SJSA1 (cell line): ENCODE data around the gene ANTKMT. TPM values are rescaled to one million over a fixed set of nuclear protein-coding genes. Genes with fewer than 3 reads are reported as not detected.

Source experiments
- DNase-seq, 2 experiments: peaks; one replicate each; pipeline ENCODE4 v3.0.0-alpha.2; 2015 to 2020; ENCODE audit warnings: low spot score in 2 of 2, low read depth in 1 of 2
- H3K27ac ChIP-seq: fragments of 250-450 bp; sonication (Bioruptor Pico); 2 replicates; pipeline ENCODE4 v1.5.1; 2020; ENCODE audit warnings: mild to moderate bottlenecking, moderate library complexity
- H3K27me3 ChIP-seq: fragments of 250-450 bp; sonication (Bioruptor Pico); replicated peaks from 2 replicates; pipeline ENCODE4 v1.5.1; 2020; ENCODE audit warnings: mild to moderate bottlenecking, moderate library complexity
- H3K36me3 ChIP-seq: fragments of 250-450 bp; sonication (Bioruptor Pico); 2 replicates; pipeline ENCODE4 v1.5.1; 2020; ENCODE audit warnings: mild to moderate bottlenecking
- H3K4me1 ChIP-seq: fragments of 250-450 bp; sonication (Bioruptor Pico); replicated peaks from 2 replicates; pipeline ENCODE4 v1.6.1; 2021; ENCODE audit warnings: mild to moderate bottlenecking
- H3K4me3 ChIP-seq: fragments of 250-450 bp; sonication (Bioruptor Pico); 2 replicates; pipeline ENCODE4 v1.5.1; 2020; ENCODE audit warnings: mild to moderate bottlenecking
- H3K9me3 ChIP-seq: fragments of 250-450 bp; sonication (Bioruptor Pico); replicated peaks from 2 replicates; pipeline ENCODE4 v1.5.1; 2020; ENCODE audit warnings: mild to moderate bottlenecking
- total RNA-seq: library from RNA; depleted of rRNA; stranded (reverse); fragments of >200 nt; shearing (Covaris generic); gene quantifications from 2 replicates; pipeline ENCODE4 v1.2.3, GENCODE V29; 2014

The ANTKMT gene
- total RNA-seq, 1 experiment from 2014 or later = 43.7 TPM

DNA sequence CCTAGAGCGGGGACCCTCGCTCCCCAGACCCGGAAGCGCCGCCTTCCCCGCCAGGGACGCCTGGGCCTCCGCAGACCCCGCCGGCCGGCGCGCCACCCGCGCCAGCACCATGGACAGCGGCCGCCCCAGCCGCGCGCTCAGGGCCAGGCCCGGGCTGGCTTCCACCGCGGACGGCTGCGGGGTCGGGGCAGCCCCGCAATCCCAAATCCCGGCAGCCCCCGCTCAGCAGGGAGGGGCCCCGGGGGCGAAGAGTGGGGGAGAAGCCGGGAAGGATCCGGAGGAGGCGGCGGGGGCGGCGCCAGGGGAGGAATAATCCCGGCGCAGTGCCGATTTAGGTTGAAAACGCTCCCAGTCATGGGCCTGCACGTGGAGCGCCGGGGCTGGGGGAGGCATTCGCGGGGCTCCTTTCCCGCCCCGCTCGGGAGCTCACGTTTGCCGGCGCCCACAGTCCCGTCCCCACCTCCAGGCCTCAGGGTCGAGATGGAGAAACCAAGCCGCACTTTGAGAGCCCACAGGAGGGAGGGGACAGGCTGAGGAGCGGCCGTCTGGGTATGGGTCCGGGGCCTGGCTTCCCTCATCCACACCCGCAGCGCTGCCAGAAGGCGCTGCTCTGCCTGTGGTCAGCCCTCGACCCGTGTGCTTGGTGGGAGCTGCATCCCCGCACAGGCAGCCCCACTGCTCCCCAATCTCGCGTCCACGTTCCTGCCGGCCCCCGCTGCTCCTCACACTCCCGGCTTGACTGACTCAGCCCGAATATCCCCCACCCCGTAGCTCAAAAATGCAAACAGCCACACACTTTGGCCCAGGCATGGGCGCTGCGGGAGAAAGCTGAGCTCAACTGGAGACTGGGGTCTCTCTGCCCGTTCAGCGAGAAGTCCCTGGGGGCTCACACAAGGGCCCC is 20.0 kb upstream of the ANTKMT start:
- peaks cover 76% of the 10 kb centered on the region for H3K27me3 ChIP-seq
- H3K27ac ChIP-seq = no peak overlapping the region
- no peaks in the 10 kb centered on the region for H3K9me3 ChIP-seq
- no peak for DNase-seq
- H3K4me3 ChIP-seq = no peak overlapping the region
- H3K36me3 ChIP-seq = no peaks in the 10 kb centered on the region
- H3K4me1 ChIP-seq = no peaks in the 10 kb centered on the region

GRCh38 chr16:702341-702740 is 18.6 kb upstream of the ANTKMT start:
- no peak for DNase-seq
- Histone ChIP-seq H3K9me3 (no peaks in the 10 kb centered on the region), H3K36me3 (no peaks in the 10 kb centered on the region), H3K4me1 (no peaks in the 10 kb centered on the region), H3K27ac (no peak overlapping the region), H3K27me3 (peaks cover 84% of the 10 kb centered on the region), H3K4me3 (no peak overlapping the region)

- H3K27ac ChIP-seq = no peak overlapping the region
- H3K9me3 ChIP-seq = no peaks in the 10 kb centered on the region
- DNase-seq = no peak
- H3K36me3 ChIP-seq = no peaks in the 10 kb centered on the region
- no peak overlapping the region for H3K4me3 ChIP-seq
- H3K4me1 ChIP-seq = no peaks in the 10 kb centered on the region
- H3K27me3 ChIP-seq = peaks cover 80% of the 10 kb centered on the region
These were observed 17.5 kb upstream of the ANTKMT start for GRCh38 chr16:703406-703805.

GRCh38 chr16:704047-704446 is 16.9 kb upstream of the ANTKMT start:
- H3K27me3 ChIP-seq = peaks cover 77% of the 10 kb centered on the region

DNA sequence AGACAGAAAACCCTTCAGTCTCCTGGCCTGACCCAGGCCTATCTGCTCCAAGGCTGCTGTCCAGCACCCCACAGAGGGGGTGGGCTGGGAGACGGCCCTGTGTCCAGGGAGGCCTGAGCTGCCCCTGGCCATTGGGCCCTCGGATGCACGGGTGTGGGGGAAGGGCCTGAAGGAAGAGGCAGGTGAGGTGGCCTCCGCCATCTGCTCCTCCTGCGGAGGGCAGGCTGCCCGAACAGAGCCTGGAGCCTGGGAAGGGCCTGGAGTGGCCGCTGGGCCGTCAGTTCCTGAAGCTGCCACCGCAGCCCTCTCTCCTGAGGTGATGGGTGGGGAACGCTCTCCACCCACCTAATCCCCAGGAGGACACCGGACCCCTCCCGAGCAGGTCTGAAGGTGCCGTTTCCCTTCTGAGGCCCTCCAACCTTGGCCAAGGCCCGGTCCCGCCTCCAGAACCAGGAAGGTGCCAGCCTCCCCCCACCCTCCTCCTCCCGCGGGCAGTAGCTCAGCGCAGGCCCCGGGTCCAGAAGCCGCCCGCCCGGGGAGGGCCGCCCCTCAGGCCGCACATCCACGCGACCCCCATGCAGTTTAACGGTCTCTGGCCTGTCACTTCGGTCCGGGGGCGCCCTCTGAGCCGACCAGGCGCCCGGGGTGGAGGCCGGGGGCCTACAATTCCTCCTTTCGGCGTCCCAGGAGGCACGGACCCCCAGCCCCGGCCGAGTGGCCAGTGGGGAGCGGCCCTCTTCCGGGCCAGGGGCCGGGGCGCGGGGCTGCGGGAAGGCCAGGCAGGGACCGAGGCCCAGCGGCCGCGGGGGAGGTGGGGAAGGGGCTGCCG is 16.2 kb upstream of the ANTKMT start:
- DNase-seq = no peak
- no peak overlapping the region for H3K27ac ChIP-seq
- no peaks in the 10 kb centered on the region for H3K36me3 ChIP-seq
- H3K9me3 ChIP-seq = no peaks in the 10 kb centered on the region
- peaks cover 77% of the 10 kb centered on the region for H3K27me3 ChIP-seq
- H3K4me3 ChIP-seq = no peak overlapping the region
- H3K4me1 ChIP-seq = peaks cover 2% of the 10 kb centered on the region

More at GRCh38 chr16:704047-704446, 16.9 kb upstream of the ANTKMT start:
- Histone ChIP-seq H3K27ac (no peak overlapping the region), H3K9me3 (no peaks in the 10 kb centered on the region), H3K4me3 (no peak overlapping the region), H3K36me3 (no peaks in the 10 kb centered on the region), H3K4me1 (no peaks in the 10 kb centered on the region)
- no peak for DNase-seq

DNA sequence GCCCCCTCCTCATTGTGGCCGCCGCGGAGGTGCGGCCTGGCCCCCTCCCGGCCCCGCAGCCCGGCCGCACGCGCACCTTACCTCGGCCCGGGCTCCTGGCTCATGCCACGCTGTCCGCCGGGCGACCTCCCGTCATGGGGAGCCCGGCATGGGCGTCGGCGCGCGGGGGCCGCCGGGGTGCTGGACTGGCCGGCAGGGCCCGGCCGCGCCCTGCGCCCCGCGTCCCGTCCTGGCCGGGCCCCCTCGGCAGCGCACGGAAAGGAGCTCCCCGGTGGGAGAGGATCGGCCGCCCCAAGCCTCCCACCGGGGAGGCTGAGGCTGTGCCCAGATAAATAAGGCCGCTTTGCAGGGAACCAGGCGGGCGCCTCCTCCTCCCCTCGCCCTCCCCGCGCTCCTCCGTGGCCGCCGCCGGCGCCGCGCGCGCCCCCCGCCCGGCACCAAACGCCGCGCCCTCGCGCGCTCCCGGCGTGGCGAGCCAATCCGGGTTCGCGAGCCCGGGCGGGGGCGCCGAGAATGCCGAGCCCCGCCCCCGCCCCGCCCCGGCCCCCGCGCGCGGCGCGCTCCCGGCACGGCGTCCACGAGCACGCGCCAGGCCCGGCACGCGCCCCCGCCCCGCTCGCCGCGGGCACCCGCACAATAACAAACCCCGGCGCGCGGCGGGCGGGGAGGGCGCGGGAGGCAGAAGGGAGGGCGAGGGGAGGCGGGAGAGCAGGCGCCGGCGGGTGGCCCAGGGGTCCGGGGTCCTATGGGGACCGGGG is 15.3 kb upstream of the ANTKMT start, which contains the start of gene FBXL16:
Gene FBXL16, minus strand, starts transcription at position 371 of the 758 bp plus-strand sequence. CDS start 8,396 bp downstream, outside the sequence.
- H3K4me3 ChIP-seq = no peak within 1 kb of the TSS
- H3K27ac ChIP-seq = no peak within 1 kb of the TSS
- H3K36me3 ChIP-seq = no peaks in the 10 kb centered on the region
- peaks cover 77% of the 10 kb centered on the region for H3K27me3 ChIP-seq
- DNase-seq = no peak
- H3K9me3 ChIP-seq = no peaks in the 10 kb centered on the region
- peaks cover 6% of the 10 kb centered on the region for H3K4me1 ChIP-seq

GRCh38 chr16:706189-707061 is 14.5 kb upstream of the ANTKMT start:
- Histone ChIP-seq H3K36me3 (no peaks in the 10 kb centered on the region), H3K27me3 (peaks cover 73% of the 10 kb centered on the region), H3K4me3 (no peak overlapping the region), H3K9me3 (no peaks in the 10 kb centered on the region), H3K4me1 (peaks cover 6% of the 10 kb centered on the region), H3K27ac (no peak overlapping the region)
- no peak for DNase-seq

DNA sequence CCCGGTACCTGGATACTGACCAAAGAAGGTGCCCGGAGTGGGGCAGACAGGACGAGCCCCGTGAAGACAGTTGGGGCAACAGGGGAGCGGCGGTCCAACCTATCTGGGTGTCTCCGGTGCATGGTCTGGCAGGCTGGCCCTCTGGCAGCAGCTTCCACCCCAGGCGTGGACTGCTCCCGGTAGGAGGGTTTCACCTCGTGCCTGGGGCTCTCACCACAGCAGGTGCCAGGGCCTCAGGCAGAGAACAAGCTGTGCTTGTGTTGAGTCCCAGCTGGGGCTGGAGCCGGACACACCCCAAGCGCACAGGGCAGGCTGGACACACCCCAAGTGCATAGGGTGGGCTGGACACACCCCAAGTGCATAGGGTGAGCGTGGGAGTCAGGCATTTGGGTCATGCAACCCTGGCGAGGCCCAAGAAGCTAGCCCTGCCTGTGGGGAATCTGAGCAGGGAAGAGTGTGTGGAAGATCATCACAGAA is 13.8 kb upstream of the ANTKMT start:
- Histone ChIP-seq H3K27me3 (peaks cover 67% of the 10 kb centered on the region), H3K4me1 (peaks cover 6% of the 10 kb centered on the region), H3K9me3 (no peaks in the 10 kb centered on the region), H3K36me3 (no peaks in the 10 kb centered on the region), H3K27ac (no peak overlapping the region), H3K4me3 (no peak overlapping the region)
- no peak for DNase-seq

DNA sequence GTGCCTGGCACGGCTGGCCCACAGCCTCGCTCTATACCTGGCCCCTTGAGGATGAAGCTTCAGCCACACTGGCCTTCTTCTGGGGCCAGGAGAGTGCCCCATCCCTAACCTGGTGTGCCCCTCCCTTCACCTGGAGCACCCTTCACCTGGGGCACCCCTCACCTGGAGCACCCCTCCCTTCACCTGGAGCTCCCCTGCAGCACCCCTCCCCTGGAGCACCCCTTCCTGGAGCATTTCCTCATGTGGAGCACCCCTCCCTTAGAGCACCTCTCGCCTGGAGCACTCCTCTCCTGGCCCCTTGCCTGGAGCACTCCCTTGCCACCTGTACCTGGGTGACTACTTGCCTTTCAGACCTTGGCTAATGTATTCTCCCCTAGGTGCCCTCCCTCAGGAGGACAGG is 12.9 kb upstream of the ANTKMT start:
- no peaks in the 10 kb centered on the region for H3K36me3 ChIP-seq
- H3K4me1 ChIP-seq = peaks cover 11% of the 10 kb centered on the region
- H3K27me3 ChIP-seq = peaks cover 57% of the 10 kb centered on the region
- no peaks in the 10 kb centered on the region for H3K9me3 ChIP-seq
- no peak for DNase-seq
- H3K4me3 ChIP-seq = no peak overlapping the region
- H3K27ac ChIP-seq = no peak overlapping the region

DNA sequence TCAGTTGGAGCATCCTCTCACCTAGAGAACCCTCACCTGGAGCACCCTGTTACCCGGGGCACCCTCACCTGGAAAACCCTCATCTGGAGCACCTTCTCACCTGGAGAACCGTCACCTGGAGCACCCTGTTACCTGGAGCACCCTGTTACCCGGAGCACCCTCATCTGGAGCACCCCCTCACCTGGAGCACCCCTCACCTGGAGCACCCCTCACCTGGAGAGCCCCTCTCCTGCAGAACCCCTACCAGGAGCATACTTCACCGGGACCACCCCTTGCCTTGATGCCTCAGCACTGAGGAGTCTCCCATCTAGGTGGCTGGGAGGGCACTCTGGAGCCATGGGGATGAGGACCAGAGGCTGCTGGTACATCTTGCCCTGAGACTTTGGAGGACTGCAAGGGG is 12.0 kb upstream of the ANTKMT start:
- DNase-seq = no peak
- peaks cover 11% of the 10 kb centered on the region for H3K4me1 ChIP-seq
- no peaks in the 10 kb centered on the region for H3K36me3 ChIP-seq
- H3K9me3 ChIP-seq = no peaks in the 10 kb centered on the region
- H3K27ac ChIP-seq = no peak overlapping the region
- peaks cover 48% of the 10 kb centered on the region for H3K27me3 ChIP-seq
- H3K4me3 ChIP-seq = no peak overlapping the region

DNA sequence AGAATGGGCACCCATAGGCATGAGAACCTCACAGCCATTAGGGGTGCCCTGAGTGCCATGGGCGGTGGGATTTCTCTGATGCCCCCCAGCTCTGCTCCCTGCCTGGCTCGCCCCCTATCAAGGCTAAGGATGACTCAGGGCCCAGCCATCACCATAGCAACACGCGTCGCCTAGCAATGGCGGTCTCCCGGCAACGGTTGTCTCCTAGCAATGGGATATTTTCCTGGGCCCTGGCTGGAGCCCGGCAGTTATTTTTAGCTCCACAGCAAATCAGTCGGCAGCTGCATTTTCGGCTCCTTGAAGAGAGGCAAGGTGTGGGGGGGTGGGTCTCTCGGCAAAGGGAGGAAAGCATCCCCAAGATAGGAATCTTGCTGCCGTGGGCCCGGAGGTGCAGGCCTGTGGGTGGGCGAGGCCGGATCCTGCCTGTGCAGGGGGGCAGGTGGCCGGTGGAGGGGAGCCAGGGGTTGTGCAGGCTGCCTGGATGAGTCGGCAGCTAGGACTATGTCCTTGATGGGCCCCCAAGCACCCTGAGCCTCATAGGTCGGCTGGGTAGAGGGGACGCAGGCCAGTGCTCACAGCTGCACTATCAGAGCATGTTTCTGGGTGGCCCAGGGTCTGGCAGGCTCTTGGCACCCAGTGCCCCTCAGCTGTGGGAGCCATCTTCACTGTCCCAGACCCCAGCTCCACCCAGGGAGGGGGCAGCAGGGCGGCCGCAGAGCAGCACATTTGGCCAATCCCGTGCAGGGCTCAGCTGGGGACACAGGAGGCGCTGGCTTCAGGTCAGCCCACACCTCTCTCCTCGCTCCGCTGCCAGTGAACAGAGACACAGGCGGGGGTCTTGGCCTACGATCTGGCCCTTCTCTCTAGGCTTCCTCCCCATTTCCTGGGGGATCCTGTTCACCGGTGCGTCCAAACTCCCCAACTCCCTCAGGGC is 11.1 kb upstream of the ANTKMT start:
- Histone ChIP-seq H3K4me3 (no peak overlapping the region), H3K27me3 (peaks cover 39% of the 10 kb centered on the region), H3K27ac (no peak overlapping the region), H3K9me3 (no peaks in the 10 kb centered on the region), H3K4me1 (peaks cover 19% of the 10 kb centered on the region), H3K36me3 (no peaks in the 10 kb centered on the region)
- peak; percentile 66 to 85 for DNase-seq
